Mucosa of rectum (tissue), 2 donors: Measurements from ENCODE around the gene WNT7A.

Source experiments
- H3K27ac ChIP-seq, 2 donors: one replicate each; pipeline ENCODE4 v1.7.0; 2013; ENCODE audit warnings: inconsistent platforms in 2 of 2, low read depth in 2 of 2, low read length in 2 of 2
- H3K27me3 ChIP-seq, 2 donors: one replicate each; pipeline ENCODE4 v1.7.0; 2013; ENCODE audit warnings: low read length in 2 of 2; ENCODE audit not compliant: control insufficient read depth in 2 of 2, insufficient read depth in 2 of 2
- H3K36me3 ChIP-seq, 2 donors: one replicate each; pipeline ENCODE4 v1.7.0; 2013; ENCODE audit warnings: low read length in 2 of 2; ENCODE audit not compliant: control insufficient read depth in 2 of 2, insufficient read depth in 2 of 2
- H3K4me1 ChIP-seq, 2 donors: one replicate each; pipeline ENCODE4 v1.7.0; 2013; ENCODE audit warnings: low read length in 2 of 2, mild to moderate bottlenecking in 1 of 2; ENCODE audit not compliant: control insufficient read depth in 2 of 2, insufficient read depth in 2 of 2
- H3K4me3 ChIP-seq, 2 donors: one replicate each; pipeline ENCODE4 v1.7.0; 2013; ENCODE audit warnings: low read length in 2 of 2
- H3K9ac ChIP-seq, 2 donors: one replicate each; pipeline ENCODE4 v1.7.0; 2013; ENCODE audit warnings: low read length in 2 of 2, low read depth in 1 of 2, mild to moderate bottlenecking in 1 of 2
- H3K9me3 ChIP-seq, 2 donors: one replicate each; pipeline ENCODE4 v1.7.0; 2013; ENCODE audit warnings: low read length in 2 of 2; ENCODE audit not compliant: control insufficient read depth in 2 of 2
- donor health status: healthy.
- donor health status: Normal muscosa, but diverticular disease.

Gene WNT7A

GRCh38 chr3:13846716-13847570 is 32.9 kb downstream of the WNT7A start:
- Histone ChIP-seq H3K36me3 (no peaks in the 10 kb centered on the region), H3K9me3 (no peaks in the 10 kb centered on the region), H3K9ac (no peak overlapping the region), H3K27ac (no peak overlapping the region), H3K4me1 (no peaks in the 10 kb centered on the region), H3K27me3 (peaks cover 0 to 8% of the 10 kb centered on the region in 2 donors), H3K4me3 (no peak overlapping the region)

GRCh38 chr3:13846238-13846637 is 33.6 kb downstream of the WNT7A start:
- Histone ChIP-seq H3K4me3 (no peak overlapping the region), H3K9ac (no peak overlapping the region), H3K4me1 (no peaks in the 10 kb centered on the region), H3K9me3 (no peaks in the 10 kb centered on the region), H3K27ac (no peak overlapping the region), H3K27me3 (peaks cover 0 to 8% of the 10 kb centered on the region in 2 donors), H3K36me3 (no peaks in the 10 kb centered on the region)

- Histone ChIP-seq H3K9me3 (no peaks in the 10 kb centered on the region), H3K4me3 (no peak overlapping the region), H3K9ac (no peak overlapping the region), H3K4me1 (no peaks in the 10 kb centered on the region), H3K27ac (no peak overlapping the region), H3K27me3 (peaks cover 0 to 8% of the 10 kb centered on the region in 2 donors), H3K36me3 (no peaks in the 10 kb centered on the region)
Observed at GRCh38 chr3:13845806-13846205, 34.1 kb downstream of the WNT7A start.

- no peaks in the 10 kb centered on the region for H3K36me3 ChIP-seq
- H3K27me3 ChIP-seq: peaks cover 0 to 8% of the 10 kb centered on the region in 2 donors
- H3K9me3 ChIP-seq: no peaks in the 10 kb centered on the region
- no peak overlapping the region for H3K27ac ChIP-seq
- H3K4me1 ChIP-seq: no peaks in the 10 kb centered on the region
- H3K4me3 ChIP-seq: no peak overlapping the region
- no peak overlapping the region for H3K9ac ChIP-seq
Observed at GRCh38 chr3:13844911-13845310, 35.0 kb downstream of the WNT7A start.

- Histone ChIP-seq H3K4me3 (no peak overlapping the region), H3K9me3 (no peaks in the 10 kb centered on the region), H3K27me3 (peaks cover 0 to 5% of the 10 kb centered on the region in 2 donors), H3K9ac (no peak overlapping the region), H3K36me3 (no peaks in the 10 kb centered on the region), H3K27ac (no peak overlapping the region), H3K4me1 (no peaks in the 10 kb centered on the region)
Observed at GRCh38 chr3:13844286-13844685, 35.6 kb downstream of the WNT7A start.

GRCh38 chr3:13843351-13843750 is 36.5 kb downstream of the WNT7A start:
- H3K9ac ChIP-seq: no peak overlapping the region
- H3K4me1 ChIP-seq: no peaks in the 10 kb centered on the region
- H3K27me3 ChIP-seq: peaks cover 0 to 5% of the 10 kb centered on the region in 2 donors
- no peaks in the 10 kb centered on the region for H3K9me3 ChIP-seq
- no peak overlapping the region for H3K4me3 ChIP-seq
- no peaks in the 10 kb centered on the region for H3K36me3 ChIP-seq
- H3K27ac ChIP-seq: no peak overlapping the region

- Histone ChIP-seq H3K4me1 (no peaks in the 10 kb centered on the region), H3K36me3 (no peaks in the 10 kb centered on the region), H3K27ac (no peak overlapping the region), H3K4me3 (no peak overlapping the region), H3K27me3 (peaks cover 0 to 5% of the 10 kb centered on the region in 2 donors), H3K9ac (no peak overlapping the region), H3K9me3 (no peaks in the 10 kb centered on the region)
Observed at GRCh38 chr3:13842226-13842625, 37.6 kb downstream of the WNT7A start.

GRCh38 chr3:13841826-13842225 is 38.0 kb downstream of the WNT7A start:
- H3K27ac ChIP-seq: no peak overlapping the region
- H3K9me3 ChIP-seq: no peaks in the 10 kb centered on the region
- H3K9ac ChIP-seq: no peak overlapping the region
- H3K4me1 ChIP-seq: no peaks in the 10 kb centered on the region
- H3K4me3 ChIP-seq: no peak overlapping the region
- no peaks in the 10 kb centered on the region for H3K36me3 ChIP-seq
- peaks cover 0 to 5% of the 10 kb centered on the region in 2 donors for H3K27me3 ChIP-seq

GRCh38 chr3:13841141-13841540 is 38.7 kb downstream of the WNT7A start:
- H3K9ac ChIP-seq: no peak overlapping the region
- no peaks in the 10 kb centered on the region for H3K4me1 ChIP-seq
- no peak overlapping the region for H3K4me3 ChIP-seq
- H3K27me3 ChIP-seq: peaks cover 0 to 5% of the 10 kb centered on the region in 2 donors
- no peaks in the 10 kb centered on the region for H3K9me3 ChIP-seq
- H3K36me3 ChIP-seq: no peaks in the 10 kb centered on the region
- no peak overlapping the region for H3K27ac ChIP-seq

GRCh38 chr3:13840456-13840855 is 39.4 kb downstream of the WNT7A start:
- H3K4me3 ChIP-seq: no peak overlapping the region
- H3K4me1 ChIP-seq: no peaks in the 10 kb centered on the region
- no peak overlapping the region for H3K9ac ChIP-seq
- H3K36me3 ChIP-seq: no peaks in the 10 kb centered on the region
- no peaks in the 10 kb centered on the region for H3K27me3 ChIP-seq
- H3K27ac ChIP-seq: no peak overlapping the region
- no peaks in the 10 kb centered on the region for H3K9me3 ChIP-seq
